NB4 (cell line): ENCODE measurements around the gene COL23A1.

Source experiments
- CTCF ChIP-seq: IDR thresholded peaks from one replicate; pipeline ENCODE4 v1.5.1; 2012; ENCODE audit warnings: low read depth, low read length
- MAX ChIP-seq: IDR thresholded peaks from 2 replicates; pipeline ENCODE4 v1.6.1; 2011; ENCODE audit warnings: low read depth, low read length
- MYC ChIP-seq: IDR thresholded peaks from 2 replicates; pipeline ENCODE4 v1.6.1; 2011; ENCODE audit warnings: low read depth, low read length
- POLR2A ChIP-seq: IDR thresholded peaks from 2 replicates; pipeline ENCODE4 v1.6.1; 2011; ENCODE audit warnings: mild to moderate bottlenecking; ENCODE audit not compliant: insufficient read length; ENCODE audit errors: extremely low read depth

DNA sequence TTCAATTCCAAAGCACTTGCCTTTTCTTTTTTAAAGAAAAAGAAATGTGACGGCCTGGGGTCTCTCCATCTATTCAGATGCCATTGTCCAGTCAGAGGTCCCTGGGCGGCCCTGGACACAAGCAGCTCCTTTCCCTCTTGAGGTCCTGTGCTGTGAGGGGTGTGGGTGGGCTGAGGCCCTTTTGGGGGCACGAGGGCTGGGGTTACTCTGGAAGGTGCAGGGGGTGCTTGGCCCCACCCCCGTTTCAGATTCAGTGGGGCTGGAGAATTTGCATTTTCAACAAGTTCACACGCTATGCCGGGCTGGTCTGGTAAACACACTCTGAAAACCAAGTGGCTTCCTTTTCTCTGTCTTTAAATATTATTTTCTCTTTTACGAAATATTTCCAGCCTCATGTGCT is 266.2 kb downstream of the COL23A1 start:
- TF ChIP-seq POLR2A, result no peak
- TF ChIP-seq CTCF, result no peak
- no peak for TF ChIP-seq MAX
- no peak for TF ChIP-seq MYC
